Endodermal cell (in vitro differentiated cells): ENCODE results near the gene TSACC. TPM values are rescaled to one million over a fixed set of nuclear protein-coding genes. Genes with fewer than 3 reads are reported as not detected.

Experiments used
- DNase-seq: peaks from one replicate; pipeline ENCODE4 v3.0.0-alpha.2; 2017
- H3K27ac ChIP-seq: 2 replicates; pipeline ENCODE4 v1.5.1; 2013; ENCODE audit warnings: mild to moderate bottlenecking, low read depth, low read length, moderate library complexity
- H3K27me3 ChIP-seq: 2 replicates; pipeline ENCODE4 v1.6.1; 2013; ENCODE audit warnings: mild to moderate bottlenecking, low read length, moderate library complexity; ENCODE audit not compliant: insufficient read depth, control insufficient read depth, poor library complexity, severe bottlenecking
- H3K36me3 ChIP-seq: 2 replicates; pipeline ENCODE4 v1.7.0; 2013; ENCODE audit warnings: mild to moderate bottlenecking, low read length, moderate library complexity; ENCODE audit not compliant: control insufficient read depth, insufficient read depth
- H3K4me1 ChIP-seq: one replicate; pipeline ENCODE4 v1.7.0; 2013; ENCODE audit warnings: low read length; ENCODE audit not compliant: control insufficient read depth, insufficient read depth
- H3K4me3 ChIP-seq: 2 replicates; pipeline ENCODE4 v1.5.1; 2013; ENCODE audit warnings: mild to moderate bottlenecking, low read length, moderate library complexity
- H3K9ac ChIP-seq: 2 replicates; pipeline ENCODE4 v1.6.1; 2013; ENCODE audit warnings: mild to moderate bottlenecking, low read length, moderate library complexity; ENCODE audit not compliant: poor library complexity, severe bottlenecking; ENCODE audit errors: extremely low read depth
- H3K9me3 ChIP-seq: 2 replicates; pipeline ENCODE4 v1.6.1; 2013; ENCODE audit warnings: mild to moderate bottlenecking, low read length, moderate library complexity; ENCODE audit not compliant: control insufficient read depth
- H3K27ac Mint-ChIP-seq: 2 replicates; pipeline ENCODE4 v1.8.0; 2020; ENCODE audit warnings: mixed read lengths
- H3K27me3 Mint-ChIP-seq: 2 replicates; pipeline ENCODE4 v1.8.0; 2021; ENCODE audit warnings: mild to moderate bottlenecking, mixed read lengths; ENCODE audit not compliant: insufficient read depth
- H3K36me3 Mint-ChIP-seq: 2 replicates; pipeline ENCODE4 v1.8.0; 2020; ENCODE audit warnings: low read depth, mixed read lengths
- H3K4me1 Mint-ChIP-seq: 2 replicates; pipeline ENCODE4 v1.8.0; 2020; ENCODE audit warnings: mixed read lengths
- H3K4me3 Mint-ChIP-seq: 2 replicates; pipeline ENCODE4 v1.8.0; 2020; ENCODE audit warnings: mild to moderate bottlenecking, moderate library complexity, mixed read lengths
- H3K9me3 Mint-ChIP-seq: 2 replicates; pipeline ENCODE4 v1.8.0; 2020; ENCODE audit warnings: mild to moderate bottlenecking, mixed read lengths
- WGBS, 2 experiments: methylation state at CpG; one replicate each; pipeline versions ENCODE4 v1.1.5 to v1.1.7; 2013; ENCODE audit warnings: missing lambda C conversion rate in 2 of 2, mixed read lengths in 1 of 2; ENCODE audit not compliant: insufficient coverage in 1 of 2, insufficient read length in 1 of 2; 5-methylcytosine and 5-hydroxymethylcytosine counted together
- total RNA-seq, 2 donors: library from RNA; stranded (reverse); fragmentation: NEBNext Ultra II Directional in 1 of 2; extraction: Animal tissue kit (Norgen Biotek cat#: 25700) in 1 of 2; gene quantifications; 2 replicates in 1 of 2; 3 replicates in 1 of 2; pipeline ENCODE4 v1.2.1, GENCODE V29; 2021
- TF ChIP-seq, protein P1 (sequence below): fragments of 200-600 bp; sonication (generic); conservative IDR thresholded peaks from 2 replicates; pipeline ENCODE4 v1.5.0; 2021; ENCODE audit warnings: antibody characterized with exemption, mild to moderate bottlenecking

TSACC gene
- total RNA-seq, 2 donors from 2014 or later = 0.62 to 1.6 TPM

DNA sequence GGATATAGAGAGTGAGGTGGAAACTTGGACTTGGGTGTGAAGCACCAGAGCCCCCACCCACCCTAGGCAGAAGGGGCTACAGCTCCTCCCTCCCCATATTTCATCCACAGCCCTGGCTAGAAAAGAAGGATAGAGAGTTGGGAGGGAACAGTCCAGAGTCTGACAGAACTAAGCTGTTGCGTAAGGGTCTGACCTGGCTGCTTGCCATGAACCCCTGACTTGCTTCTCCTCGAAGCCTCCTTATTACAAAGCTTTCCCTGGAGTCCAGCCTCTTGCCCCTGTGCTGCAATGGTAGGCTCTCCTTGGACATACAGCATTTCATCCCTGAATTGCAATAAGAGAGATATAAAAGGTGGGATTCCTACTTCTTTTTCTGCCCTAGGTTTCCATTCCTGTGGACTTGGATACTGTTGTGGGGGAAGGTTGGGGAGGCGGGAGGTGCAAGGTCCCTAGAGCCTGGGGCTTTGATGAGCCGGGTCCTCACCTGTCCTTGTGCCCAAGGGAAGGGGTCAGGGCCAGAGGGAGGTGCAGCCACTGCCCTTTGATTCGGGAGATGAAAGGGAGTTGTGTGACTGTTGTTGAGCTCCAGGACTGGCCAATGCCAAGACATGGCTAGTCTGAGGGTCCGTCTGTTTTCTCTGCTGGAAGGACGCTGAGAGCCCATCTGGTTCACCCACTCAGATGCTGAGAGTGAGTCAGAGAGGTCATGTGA, 33.4 kb downstream of the TSACC start:
- Mint-ChIP-seq H3K27ac (no peak overlapping the region), H3K36me3 (no peaks in the 10 kb centered on the region), H3K27me3 (peaks cover 24% of the 10 kb centered on the region), H3K9me3 (no peaks in the 10 kb centered on the region), H3K4me1 (peaks cover 12% of the 10 kb centered on the region), H3K4me3 (no peak overlapping the region)
- Histone ChIP-seq H3K36me3 (no peaks in the 10 kb centered on the region), H3K4me3 (no peak overlapping the region), H3K9ac (no peak overlapping the region), H3K27ac (no peak overlapping the region), H3K27me3 (peaks cover 30% of the 10 kb centered on the region), H3K9me3 (no peaks in the 10 kb centered on the region), H3K4me1 (peaks cover 6% of the 10 kb centered on the region)
- no peak for DNase-seq
- TF ChIP-seq, protein P1, sequence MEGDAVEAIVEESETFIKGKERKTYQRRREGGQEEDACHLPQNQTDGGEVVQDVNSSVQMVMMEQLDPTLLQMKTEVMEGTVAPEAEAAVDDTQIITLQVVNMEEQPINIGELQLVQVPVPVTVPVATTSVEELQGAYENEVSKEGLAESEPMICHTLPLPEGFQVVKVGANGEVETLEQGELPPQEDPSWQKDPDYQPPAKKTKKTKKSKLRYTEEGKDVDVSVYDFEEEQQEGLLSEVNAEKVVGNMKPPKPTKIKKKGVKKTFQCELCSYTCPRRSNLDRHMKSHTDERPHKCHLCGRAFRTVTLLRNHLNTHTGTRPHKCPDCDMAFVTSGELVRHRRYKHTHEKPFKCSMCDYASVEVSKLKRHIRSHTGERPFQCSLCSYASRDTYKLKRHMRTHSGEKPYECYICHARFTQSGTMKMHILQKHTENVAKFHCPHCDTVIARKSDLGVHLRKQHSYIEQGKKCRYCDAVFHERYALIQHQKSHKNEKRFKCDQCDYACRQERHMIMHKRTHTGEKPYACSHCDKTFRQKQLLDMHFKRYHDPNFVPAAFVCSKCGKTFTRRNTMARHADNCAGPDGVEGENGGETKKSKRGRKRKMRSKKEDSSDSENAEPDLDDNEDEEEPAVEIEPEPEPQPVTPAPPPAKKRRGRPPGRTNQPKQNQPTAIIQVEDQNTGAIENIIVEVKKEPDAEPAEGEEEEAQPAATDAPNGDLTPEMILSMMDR = no peak
- WGBS, 2 experiments = 39 to 80% methylated on average over 2 to 7 of the region's 7 CpGs

DNA sequence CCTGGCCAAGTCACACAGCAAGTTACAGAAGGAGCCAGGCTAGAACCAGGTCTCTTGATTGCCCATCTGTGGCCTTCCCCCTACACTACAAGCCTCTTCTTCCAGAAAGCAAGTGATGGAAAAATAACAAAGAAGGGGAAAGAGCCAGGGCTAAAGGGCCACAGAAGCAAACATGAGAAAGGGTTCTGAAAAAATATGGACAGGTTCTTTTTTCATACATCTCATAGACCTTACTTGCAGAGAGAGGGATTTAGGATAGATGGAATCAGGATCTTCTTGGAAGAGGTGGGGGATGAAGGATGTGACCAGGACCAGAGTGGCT, 33.9 kb downstream of the TSACC start:
- Mint-ChIP-seq H3K27ac (no peak overlapping the region), H3K27me3 (peaks cover 24% of the 10 kb centered on the region), H3K9me3 (no peaks in the 10 kb centered on the region), H3K4me3 (no peak overlapping the region), H3K4me1 (peaks cover 11% of the 10 kb centered on the region), H3K36me3 (no peaks in the 10 kb centered on the region)
- no peak overlapping the region for H3K4me3 ChIP-seq
- H3K27ac ChIP-seq = no peak overlapping the region
- no peaks in the 10 kb centered on the region for H3K36me3 ChIP-seq
- H3K27me3 ChIP-seq = peaks cover 30% of the 10 kb centered on the region
- no peak for DNase-seq
- no peak overlapping the region for H3K9ac ChIP-seq
- H3K4me1 ChIP-seq = peaks cover 6% of the 10 kb centered on the region
- no peaks in the 10 kb centered on the region for H3K9me3 ChIP-seq
- TF ChIP-seq, protein P1 = no peak

DNA sequence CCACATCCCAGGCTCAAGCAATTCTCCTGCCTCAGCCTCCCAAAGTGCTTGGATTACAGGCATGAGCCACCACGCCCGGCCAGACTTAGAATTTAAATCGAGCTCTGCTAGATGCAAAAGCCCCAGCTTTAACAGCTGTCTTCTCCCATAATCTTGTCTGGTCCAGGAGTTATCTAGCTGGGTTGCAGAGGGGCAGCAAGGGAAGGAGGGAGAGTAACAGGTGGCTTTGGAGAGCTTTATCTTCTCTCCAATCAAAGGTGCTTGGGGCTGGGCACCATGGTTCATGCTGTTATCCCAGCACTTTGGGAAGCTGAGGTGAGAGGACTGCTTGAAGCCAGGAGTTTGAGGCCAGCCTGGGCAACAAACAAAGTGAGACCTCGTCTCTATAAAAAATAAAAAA, 34.5 kb downstream of the TSACC start:
- peaks cover 30% of the 10 kb centered on the region for H3K27me3 ChIP-seq
- H3K27ac ChIP-seq = no peak overlapping the region
- no peaks in the 10 kb centered on the region for H3K9me3 ChIP-seq
- no peaks in the 10 kb centered on the region for H3K36me3 ChIP-seq
- DNase-seq = no peak
- 88 to 90% methylated on average over 2 to 4 of the region's 4 CpGs for WGBS, 2 experiments
- H3K4me3 ChIP-seq = no peak overlapping the region
- peaks cover 5% of the 10 kb centered on the region for H3K4me1 Mint-ChIP-seq
- H3K27me3 Mint-ChIP-seq = peaks cover 24% of the 10 kb centered on the region
- H3K4me3 Mint-ChIP-seq = no peak overlapping the region
- H3K27ac Mint-ChIP-seq = no peak overlapping the region
- peaks cover 3% of the 10 kb centered on the region for H3K4me1 ChIP-seq
- no peaks in the 10 kb centered on the region for H3K36me3 Mint-ChIP-seq
- H3K9me3 Mint-ChIP-seq = no peaks in the 10 kb centered on the region
- H3K9ac ChIP-seq = no peak overlapping the region
- TF ChIP-seq, protein P1 = no peak
